HG03060 (cell line): ENCODE data around the gene RABEPK.
"Not testable (repeated sequence)": the region's sequence is repeated elsewhere in the genome, so short reads cannot be mapped to it uniquely, and the experiment has no call there.

Experiments
- ATAC-seq: cut with Tn5 transposase; IDR thresholded peaks from one replicate; pipeline ENCODE4 v1.9.1; 2021; ENCODE audit warnings: low read depth, moderate number of reproducible peaks; ENCODE audit not compliant: unreplicated experiment

Gene RABEPK

GRCh38 chr9:125190361-125190801 is 10.0 kb upstream of the RABEPK start:
- peak; percentile 7 for ATAC-seq

GRCh38 chr9:125194466-125194865 is 5.9 kb upstream of the RABEPK start:
- ATAC-seq = not testable (repeated sequence)

- ATAC-seq = not testable (repeated sequence)
Measured at GRCh38 chr9:125195591-125195990, 4.8 kb upstream of the RABEPK start.

- no peak for ATAC-seq
Measured at GRCh38 chr9:125202846-125203618, 2.7 kb downstream of the RABEPK start.

GRCh38 chr9:125204477-125204876 is 4.1 kb downstream of the RABEPK start:
- no peak for ATAC-seq

- no peak for ATAC-seq
Measured at GRCh38 chr9:125214186-125214585, 13.8 kb downstream of the RABEPK start.

GRCh38 chr9:125218621-125219020 is 18.3 kb downstream of the RABEPK start:
- ATAC-seq = no peak

- not testable (repeated sequence) for ATAC-seq
Measured at GRCh38 chr9:125224858-125225257, 24.5 kb downstream of the RABEPK start.

- ATAC-seq = no peak
Measured at GRCh38 chr9:125227761-125228160, 27.4 kb downstream of the RABEPK start.

- ATAC-seq = no peak
Measured at GRCh38 chr9:125233678-125234077, 33.3 kb downstream of the RABEPK start.

GRCh38 chr9:125234099-125234498 is 33.8 kb downstream of the RABEPK start:
- ATAC-seq = not testable (repeated sequence)

- no peak for ATAC-seq
Measured at GRCh38 chr9:125235804-125236519, 35.6 kb downstream of the RABEPK start.

GRCh38 chr9:125236520-125237159 is 36.3 kb downstream of the RABEPK start:
- not testable (repeated sequence) for ATAC-seq

GRCh38 chr9:125238127-125238914 is 38.0 kb downstream of the RABEPK start:
- no peak for ATAC-seq

- ATAC-seq = no peak
Measured at GRCh38 chr9:125238915-125239446, 38.6 kb downstream of the RABEPK start.

- no peak for ATAC-seq
Measured at GRCh38 chr9:125239631-125240597, 39.6 kb downstream of the RABEPK start.

- no peak for ATAC-seq
Measured at GRCh38 chr9:125240649-125240999, 40.3 kb downstream of the RABEPK start.

- peak; percentile 83 for ATAC-seq
Measured at GRCh38 chr9:125241000-125241862, 40.9 kb downstream of the RABEPK start, which contains the start of gene HSPA5. HSPA5 (minus strand) TSS chr9:125241343; CDS start chr9:125241126, 217 bp downstream.
